Mammary epithelial cell (primary cell): Measurements from ENCODE around the gene CXorf49.
"Not testable (repeated sequence)": the region's sequence is repeated elsewhere in the genome, so short reads cannot be mapped to it uniquely, and the experiment has no call there.

Experiments
- EZH2 ChIP-seq: IDR thresholded peaks from 2 replicates; pipeline ENCODE4 v1.6.1; 2012; ENCODE audit warnings: low read length, inconsistent platforms, borderline replicate concordance
- TF ChIP-seq, protein P1 (sequence below), 2 donors: IDR thresholded peaks in 1 of 2; conservative IDR thresholded peaks in 1 of 2; 2 replicates each; pipeline ENCODE4 v1.5.1; 2011 to 2012; ENCODE audit warnings: inconsistent platforms in 2 of 2, low read length in 2 of 2, mild to moderate bottlenecking in 2 of 2, control low read depth in 1 of 2, low read depth in 1 of 2; ENCODE audit not compliant: insufficient read depth in 1 of 2; ENCODE audit errors: extremely low read depth in 1 of 2

DNA sequence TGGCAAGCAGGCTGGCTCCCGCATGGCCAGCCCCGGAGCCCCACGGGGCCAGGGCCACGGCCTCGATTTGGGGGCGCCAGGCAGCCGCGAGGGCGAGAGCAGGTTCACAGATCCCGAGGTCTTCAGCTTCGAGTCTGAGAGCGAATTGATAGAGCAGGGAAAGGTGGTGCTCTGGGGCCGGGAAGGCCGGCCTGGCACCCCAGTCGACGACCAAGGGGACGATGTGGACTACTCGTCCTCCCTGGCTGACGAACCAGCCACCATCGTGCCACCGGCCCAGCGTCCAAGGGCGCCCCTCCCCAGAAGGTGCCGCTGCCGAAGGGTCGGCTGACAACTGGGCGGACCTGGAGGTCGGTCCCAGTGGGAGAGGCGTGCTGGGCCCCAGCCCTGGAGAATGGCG is 1.1 kb upstream of the CXorf49 start:
- TF ChIP-seq, protein P1, sequence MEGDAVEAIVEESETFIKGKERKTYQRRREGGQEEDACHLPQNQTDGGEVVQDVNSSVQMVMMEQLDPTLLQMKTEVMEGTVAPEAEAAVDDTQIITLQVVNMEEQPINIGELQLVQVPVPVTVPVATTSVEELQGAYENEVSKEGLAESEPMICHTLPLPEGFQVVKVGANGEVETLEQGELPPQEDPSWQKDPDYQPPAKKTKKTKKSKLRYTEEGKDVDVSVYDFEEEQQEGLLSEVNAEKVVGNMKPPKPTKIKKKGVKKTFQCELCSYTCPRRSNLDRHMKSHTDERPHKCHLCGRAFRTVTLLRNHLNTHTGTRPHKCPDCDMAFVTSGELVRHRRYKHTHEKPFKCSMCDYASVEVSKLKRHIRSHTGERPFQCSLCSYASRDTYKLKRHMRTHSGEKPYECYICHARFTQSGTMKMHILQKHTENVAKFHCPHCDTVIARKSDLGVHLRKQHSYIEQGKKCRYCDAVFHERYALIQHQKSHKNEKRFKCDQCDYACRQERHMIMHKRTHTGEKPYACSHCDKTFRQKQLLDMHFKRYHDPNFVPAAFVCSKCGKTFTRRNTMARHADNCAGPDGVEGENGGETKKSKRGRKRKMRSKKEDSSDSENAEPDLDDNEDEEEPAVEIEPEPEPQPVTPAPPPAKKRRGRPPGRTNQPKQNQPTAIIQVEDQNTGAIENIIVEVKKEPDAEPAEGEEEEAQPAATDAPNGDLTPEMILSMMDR (conservative IDR thresholded peaks at IDR 0.05 in 1 of 2, IDR thresholded peaks at IDR 0.05 in 1 of 2; ENCODE audit: extremely low read depth in 1 of 2, insufficient read depth in 1 of 2, low read depth in 1 of 2, low read length in 2 of 2) = not testable (repeated sequence)
- not testable (repeated sequence) for TF ChIP-seq EZH2
